Tibial nerve (tissue), 4 donors: ENCODE measurements around the gene THPO. TPM values are rescaled to one million over a fixed set of nuclear protein-coding genes. Genes with fewer than 3 reads are reported as not detected.

Experiments used
- DNase-seq, 2 donors: peaks; one replicate each; pipeline ENCODE4 v3.0.0-alpha.2; 2019; ENCODE audit warnings: low spot score in 2 of 2
- H3K27ac ChIP-seq, 4 donors: fragments of 200-600 bp; sonication (generic) in 3 of 4; one replicate each; pipeline ENCODE4 v1.5.1; 2017 to 2019; ENCODE audit warnings: mild to moderate bottlenecking in 1 of 4
- H3K27me3 ChIP-seq, 2 donors: fragments of 200-600 bp; sonication (generic) in 1 of 2; one replicate each; pipeline versions ENCODE4 v1.5.1 to v1.6.0; 2017 to 2019
- H3K36me3 ChIP-seq, 3 donors: fragments of 200-600 bp; sonication (generic); one replicate each; pipeline ENCODE4 v1.5.1; 2018 to 2019
- H3K4me1 ChIP-seq, 4 donors: fragments of 200-600 bp; sonication (generic) in 3 of 4; one replicate each; pipeline ENCODE4 v1.5.1; 2017 to 2019
- H3K4me3 ChIP-seq, 4 donors: fragments of 200-600 bp; sonication (generic) in 3 of 4; one replicate each; pipeline ENCODE4 v1.5.1; 2017 to 2019; ENCODE audit warnings: mild to moderate bottlenecking in 1 of 4, moderate library complexity in 1 of 4
- H3K9me3 ChIP-seq, 4 donors: fragments of 200-600 bp; sonication (generic) in 3 of 4; one replicate each; pipeline ENCODE4 v1.5.1; 2017 to 2019
- EP300 ChIP-seq, 2 donors: sonication (generic); formaldehyde crosslinking; IDR thresholded peaks; one replicate each; pipeline ENCODE4 v1.6.1; 2017; ENCODE audit warnings: antibody characterized with exemption in 2 of 2, mild to moderate bottlenecking in 1 of 2
- POLR2A ChIP-seq, 2 donors: fragments of 450-650 bp; IDR thresholded peaks; one replicate each; pipeline ENCODE4 v1.6.1; 2017; ENCODE audit warnings: antibody characterized with exemption in 2 of 2, mild to moderate bottlenecking in 2 of 2, moderate library complexity in 2 of 2
- WGBS, 2 donors: methylation state at CpG; one replicate each; pipeline ENCODE4 v1.1.5; 2018; 5-methylcytosine and 5-hydroxymethylcytosine counted together
- total RNA-seq, 4 donors: library from RNA; depleted of rRNA; stranded (reverse); fragments of >200 nt; gene quantifications; one replicate each; pipeline ENCODE4 v1.1.0, GENCODE V29; 2016
- TF ChIP-seq, protein P1 (sequence below), 5 experiments: fragments of 200-600 bp in 3 of 5; fragments of 450-650 bp in 2 of 5; sonication (generic) in 3 of 5; IDR thresholded peaks; one replicate each; pipeline ENCODE4 v1.5.1; 2016 to 2019; ENCODE audit warnings: antibody characterized with exemption in 5 of 5, mild to moderate bottlenecking in 3 of 5, moderate library complexity in 2 of 5

The THPO gene
- total RNA-seq, 4 donors from 2014 or later: 0.20 to 0.84 (median 0.44) TPM; not detected in 1

- Histone ChIP-seq H3K9me3 (no peaks in the 10 kb centered on the region), H3K4me3 (no peak overlapping the region), H3K27me3 (no peaks in the 10 kb centered on the region), H3K27ac (no peak overlapping the region), H3K36me3 (peaks cover 0 to 29% (median 0%) of the 10 kb centered on the region in 3 donors), H3K4me1 (no peaks in the 10 kb centered on the region)
- TF ChIP-seq, protein P1, sequence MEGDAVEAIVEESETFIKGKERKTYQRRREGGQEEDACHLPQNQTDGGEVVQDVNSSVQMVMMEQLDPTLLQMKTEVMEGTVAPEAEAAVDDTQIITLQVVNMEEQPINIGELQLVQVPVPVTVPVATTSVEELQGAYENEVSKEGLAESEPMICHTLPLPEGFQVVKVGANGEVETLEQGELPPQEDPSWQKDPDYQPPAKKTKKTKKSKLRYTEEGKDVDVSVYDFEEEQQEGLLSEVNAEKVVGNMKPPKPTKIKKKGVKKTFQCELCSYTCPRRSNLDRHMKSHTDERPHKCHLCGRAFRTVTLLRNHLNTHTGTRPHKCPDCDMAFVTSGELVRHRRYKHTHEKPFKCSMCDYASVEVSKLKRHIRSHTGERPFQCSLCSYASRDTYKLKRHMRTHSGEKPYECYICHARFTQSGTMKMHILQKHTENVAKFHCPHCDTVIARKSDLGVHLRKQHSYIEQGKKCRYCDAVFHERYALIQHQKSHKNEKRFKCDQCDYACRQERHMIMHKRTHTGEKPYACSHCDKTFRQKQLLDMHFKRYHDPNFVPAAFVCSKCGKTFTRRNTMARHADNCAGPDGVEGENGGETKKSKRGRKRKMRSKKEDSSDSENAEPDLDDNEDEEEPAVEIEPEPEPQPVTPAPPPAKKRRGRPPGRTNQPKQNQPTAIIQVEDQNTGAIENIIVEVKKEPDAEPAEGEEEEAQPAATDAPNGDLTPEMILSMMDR (IDR thresholded peaks at IDR 0.05): no peak
- no peak for TF ChIP-seq EP300 (IDR thresholded peaks at IDR 0.05)
- no peak for TF ChIP-seq POLR2A (IDR thresholded peaks at IDR 0.05)
- 75 to 76% methylated on average over 7 to 8 of the region's 8 CpGs for WGBS, 2 donors
- DNase-seq: no peak
Measured at GRCh38 chr3:184388164-184388935, 10.3 kb upstream of the THPO start.

GRCh38 chr3:184387174-184387714, 9.2 kb upstream of the THPO start:
- TF ChIP-seq EP300 (IDR thresholded peaks at IDR 0.05) (no peak), POLR2A (IDR thresholded peaks at IDR 0.05) (no peak)
- TF ChIP-seq, protein P1 (IDR thresholded peaks at IDR 0.05): no peak
- WGBS, 2 donors: 84 to 91% methylated on average over 6 to 12 of the region's 12 CpGs
- Histone ChIP-seq H3K9me3 (no peaks in the 10 kb centered on the region), H3K27ac (no peak overlapping the region), H3K4me1 (no peaks in the 10 kb centered on the region), H3K27me3 (no peaks in the 10 kb centered on the region), H3K36me3 (peaks cover 0 to 38% (median 0%) of the 10 kb centered on the region in 3 donors), H3K4me3 (no peak overlapping the region)
- no peak for DNase-seq

- Histone ChIP-seq H3K36me3 (peaks cover 0 to 38% (median 0%) of the 10 kb centered on the region in 3 donors), H3K4me3 (no peak overlapping the region)
Measured at GRCh38 chr3:184386047-184386806, 8.2 kb upstream of the THPO start.

DNA sequence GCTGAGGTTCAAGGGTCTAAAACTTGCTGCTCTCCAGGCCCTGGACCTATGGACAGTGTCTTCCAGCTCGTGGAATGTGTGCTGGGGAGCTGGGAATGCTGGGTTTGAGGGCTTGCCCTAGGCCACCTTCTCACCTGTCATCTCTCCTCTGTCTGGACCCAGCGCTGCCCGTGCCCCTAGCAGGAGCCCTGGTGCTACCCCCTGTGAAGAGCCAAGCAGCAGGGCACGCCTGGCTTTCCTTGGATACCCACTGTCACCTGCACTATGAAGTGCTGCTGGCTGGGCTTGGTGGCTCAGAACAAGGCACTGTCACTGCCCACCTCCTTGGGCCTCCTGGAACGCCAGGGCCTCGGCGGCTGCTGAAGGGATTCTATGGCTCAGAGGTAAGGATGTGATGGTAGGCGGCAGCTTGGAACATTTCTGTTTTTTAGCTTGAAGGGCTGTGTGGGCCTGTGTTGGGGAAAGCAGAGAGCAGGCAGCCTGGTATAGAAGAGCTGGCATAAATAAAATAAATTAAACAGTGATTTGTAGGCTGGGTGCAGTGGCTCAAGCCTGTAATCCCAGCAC, 6.9 kb upstream of the THPO start:
- 91 to 93% methylated on average over 8 of the region's 8 CpGs for WGBS, 2 donors
- no peak overlapping the region for H3K27ac ChIP-seq
- H3K4me1 ChIP-seq: peaks cover 0 to 17% (median 8%) of the 10 kb centered on the region in 4 donors
- peaks cover 0 to 38% (median 0%) of the 10 kb centered on the region in 3 donors for H3K36me3 ChIP-seq
- no peak overlapping the region for H3K4me3 ChIP-seq
- H3K9me3 ChIP-seq: no peaks in the 10 kb centered on the region
- no peak for DNase-seq
- peaks cover 0 to 11% of the 10 kb centered on the region in 2 donors for H3K27me3 ChIP-seq
- no peak for TF ChIP-seq EP300 (IDR thresholded peaks at IDR 0.05)
- TF ChIP-seq, protein P1 (IDR thresholded peaks at IDR 0.05): no peak
- TF ChIP-seq POLR2A (IDR thresholded peaks at IDR 0.05): no peak

More at GRCh38 chr3:184386047-184386806, 8.2 kb upstream of the THPO start:
- Histone ChIP-seq H3K4me1 (peaks cover 0 to 9% (median 3%) of the 10 kb centered on the region in 4 donors), H3K9me3 (no peaks in the 10 kb centered on the region), H3K27ac (no peak overlapping the region), H3K27me3 (peaks cover 0 to 6% of the 10 kb centered on the region in 2 donors)
- TF ChIP-seq, protein P1 (IDR thresholded peaks at IDR 0.05): no peak
- TF ChIP-seq EP300 (IDR thresholded peaks at IDR 0.05): no peak
- no peak for TF ChIP-seq POLR2A (IDR thresholded peaks at IDR 0.05)
- DNase-seq: no peak
- 53 to 71% methylated on average over 24 to 37 of the region's 37 CpGs for WGBS, 2 donors
